GM18868 (cell line): Measurements from ENCODE around the gene TECPR2.

ENCODE experiments used
- ATAC-seq: cut with Tn5 transposase; IDR thresholded peaks from one replicate; pipeline ENCODE4 v1.9.1; 2021; ENCODE audit warnings: mild to moderate bottlenecking, moderate library complexity; ENCODE audit not compliant: unreplicated experiment

TECPR2 gene

DNA sequence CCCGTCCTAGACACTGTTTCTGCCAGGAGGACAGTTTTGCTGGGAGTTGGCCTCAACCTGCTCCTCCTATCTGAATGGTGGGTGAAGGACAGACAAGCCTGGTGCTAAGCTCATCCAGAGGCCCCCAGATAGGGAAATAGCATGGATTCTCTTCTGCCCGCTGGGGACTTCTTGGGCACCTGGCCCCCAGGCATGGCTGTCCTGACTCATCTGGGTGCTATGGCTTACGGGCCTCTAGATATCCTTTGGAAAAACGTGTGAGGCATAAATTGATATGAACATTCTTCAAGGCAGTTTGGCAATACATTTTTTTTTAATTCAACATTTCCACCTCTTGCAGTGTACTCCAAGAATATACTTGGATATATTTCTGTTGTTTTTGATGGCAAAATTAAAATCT is 8.6 kb downstream of the TECPR2 start:
- ATAC-seq = no peak

DNA sequence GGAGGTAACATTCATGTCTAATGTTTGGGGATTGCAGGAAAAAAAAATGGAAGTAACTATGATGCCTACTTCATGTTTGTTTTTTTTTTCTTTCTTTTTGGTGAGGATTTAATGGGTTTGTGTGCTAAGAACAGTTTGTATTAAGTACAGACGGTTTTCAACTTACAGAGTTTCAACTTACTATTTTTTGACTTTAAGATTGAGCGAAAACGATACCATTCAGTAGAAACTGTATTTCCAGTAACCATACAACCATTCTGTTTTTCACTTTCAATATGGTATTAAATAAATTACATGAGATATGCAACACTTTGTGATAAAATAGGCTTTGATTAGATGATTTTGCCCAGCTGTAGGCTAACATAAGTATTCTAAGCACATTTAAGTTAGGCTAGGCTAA is 10.4 kb downstream of the TECPR2 start:
- no peak for ATAC-seq

DNA sequence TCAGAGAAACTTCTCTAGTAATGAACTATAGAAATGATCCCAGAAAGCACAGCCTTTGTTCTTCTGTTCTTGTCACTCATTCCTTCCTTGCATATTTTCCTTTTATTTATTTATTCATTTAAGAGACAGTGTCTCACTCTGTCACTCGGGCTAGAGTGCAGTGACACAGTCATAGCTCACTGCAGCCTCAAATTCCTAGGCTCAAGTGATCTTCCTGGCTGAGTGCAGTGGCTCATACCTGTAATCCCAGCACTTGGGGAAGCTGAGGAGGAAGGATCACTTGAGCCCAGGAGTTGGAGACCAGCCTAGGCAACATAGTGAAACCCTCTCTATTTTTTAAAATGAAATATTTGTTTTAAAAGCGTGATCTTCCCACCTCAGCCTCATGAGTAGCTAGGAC is 11.5 kb downstream of the TECPR2 start:
- ATAC-seq = no peak

- ATAC-seq = no peak
These were observed 12.4 kb downstream of the TECPR2 start for GRCh38 chr14:102375119-102375518.

DNA sequence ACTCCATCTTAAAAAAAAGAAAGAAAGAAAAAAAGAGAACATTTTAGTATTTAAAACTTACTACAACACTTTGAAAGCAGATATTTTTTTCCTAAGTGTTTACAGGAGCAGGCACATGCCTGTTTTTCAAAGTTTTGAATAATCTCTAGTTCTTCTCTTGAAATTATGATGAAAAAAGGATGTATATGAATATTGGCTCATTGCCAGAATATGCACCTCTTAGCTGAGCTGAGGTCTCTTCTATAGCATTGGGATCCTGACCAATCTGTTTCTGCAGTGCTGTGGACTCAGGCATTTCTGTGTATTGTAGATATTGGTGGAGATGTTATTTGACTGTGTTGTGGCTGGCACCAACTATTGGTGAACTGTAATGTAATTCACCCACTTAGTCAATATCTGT is 15.0 kb downstream of the TECPR2 start:
- ATAC-seq = no peak

DNA sequence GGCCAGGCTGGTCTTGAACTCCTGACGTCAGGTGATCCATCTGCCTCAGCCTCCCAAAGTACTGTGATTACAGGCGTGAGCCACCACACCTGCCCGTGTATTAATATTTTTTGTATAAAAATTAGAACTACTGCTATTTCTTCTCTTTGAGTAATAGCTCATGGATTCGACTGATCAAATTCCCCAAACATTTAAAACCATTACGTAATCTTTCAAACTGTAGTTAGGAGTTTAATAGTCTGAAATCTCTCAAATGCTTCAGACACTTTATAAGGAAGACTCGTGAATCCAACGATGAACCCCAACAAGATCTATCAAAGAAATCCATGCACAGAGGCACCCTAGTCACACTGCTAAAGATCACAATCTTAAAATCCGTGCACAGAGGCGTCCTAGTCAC is 16.1 kb downstream of the TECPR2 start:
- ATAC-seq = no peak

DNA sequence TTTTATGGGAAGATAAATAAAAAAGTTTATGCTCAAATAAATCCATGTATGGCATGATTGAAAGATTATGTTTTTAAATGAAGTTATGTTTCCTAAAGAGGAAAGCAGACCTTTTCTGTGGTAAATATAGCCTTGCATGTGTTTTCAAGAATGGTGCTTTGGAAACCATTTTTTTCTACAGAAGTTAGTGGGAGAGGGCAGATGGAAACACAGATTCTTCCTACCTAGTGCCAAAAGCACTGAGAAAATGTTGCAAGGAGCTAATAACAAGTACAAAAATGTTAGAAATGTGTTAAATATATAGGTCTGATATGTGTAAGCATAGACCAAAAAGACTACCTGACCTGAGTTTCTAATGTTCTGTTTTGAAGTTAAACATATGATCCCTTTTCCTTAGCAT is 24.3 kb downstream of the TECPR2 start:
- ATAC-seq = no peak

DNA sequence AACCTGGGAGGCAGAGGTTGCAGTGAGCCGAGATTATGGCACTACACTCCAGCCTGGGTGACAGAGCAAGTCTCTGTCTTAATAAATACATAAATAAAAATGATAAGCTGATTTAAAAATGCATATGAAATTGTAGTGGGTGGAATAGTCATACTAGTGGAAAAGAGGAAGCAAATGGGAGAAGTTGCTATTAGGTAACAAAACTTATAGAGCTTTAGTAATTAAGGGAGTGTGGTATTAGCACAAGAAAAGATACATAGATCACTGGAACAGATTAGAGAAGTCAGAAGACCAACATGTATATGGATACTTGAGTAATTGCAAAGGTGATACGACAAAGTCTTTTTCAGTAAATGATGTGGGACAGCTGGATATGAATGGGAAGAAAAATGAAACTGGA is 26.5 kb downstream of the TECPR2 start:
- no peak for ATAC-seq

DNA sequence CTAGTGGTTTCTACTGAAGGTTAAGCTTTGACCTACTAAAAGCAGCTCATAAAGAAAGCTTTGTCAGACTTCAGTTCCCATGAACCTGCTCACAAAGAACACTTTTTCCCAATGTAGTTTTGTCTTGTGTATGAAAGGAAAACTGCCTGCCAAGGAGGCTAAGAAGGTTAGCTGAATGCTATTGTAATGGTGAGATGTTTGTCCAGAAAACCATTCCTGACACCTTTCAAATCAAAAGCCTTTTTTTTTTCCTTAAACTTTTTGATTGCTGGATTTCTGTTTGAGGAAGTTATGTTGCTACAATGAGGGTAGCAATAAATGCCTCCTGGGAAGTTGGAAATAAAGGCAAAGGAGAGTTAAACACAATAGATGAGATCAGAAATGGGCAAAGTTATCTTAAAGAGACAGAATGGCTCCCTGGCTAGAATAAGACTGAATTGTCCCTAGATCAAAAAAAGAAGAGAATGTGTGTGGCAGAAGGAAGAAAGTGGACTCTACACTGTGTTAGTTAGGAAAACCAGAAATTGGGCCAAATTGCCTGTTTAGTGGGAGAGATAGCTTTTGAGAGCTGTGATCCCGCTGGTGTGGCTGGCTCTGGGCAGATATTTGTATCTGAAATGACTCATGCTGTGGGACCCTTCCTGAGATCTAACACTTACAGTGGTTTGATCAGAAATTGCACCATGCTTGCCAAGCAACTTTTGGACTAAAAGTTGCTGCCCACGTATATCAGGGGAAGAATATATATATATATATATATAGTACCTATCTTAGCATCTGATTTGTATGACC is 27.5 kb downstream of the TECPR2 start:
- no peak for ATAC-seq

DNA sequence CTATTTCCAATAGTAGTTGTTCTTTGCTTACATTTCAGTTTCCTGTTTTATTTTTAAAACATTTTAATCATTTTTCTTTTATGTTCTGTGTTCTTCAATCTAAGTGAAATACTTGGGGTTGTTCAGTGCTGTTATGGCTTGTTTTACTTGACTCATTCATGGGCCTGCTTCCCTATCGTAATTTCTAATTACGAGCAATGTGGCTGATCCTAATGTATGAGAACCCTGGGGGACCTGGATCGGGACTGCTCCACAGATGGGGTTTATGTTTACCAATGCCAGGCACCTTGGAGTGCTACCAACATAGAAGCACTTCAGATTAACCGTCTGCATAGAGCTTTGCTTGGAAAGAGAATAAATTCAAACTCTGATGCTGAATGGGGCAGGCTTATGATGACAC is 29.8 kb downstream of the TECPR2 start:
- ATAC-seq = no peak

- ATAC-seq = no peak
These were observed 32.1 kb downstream of the TECPR2 start for GRCh38 chr14:102394717-102395375.

DNA sequence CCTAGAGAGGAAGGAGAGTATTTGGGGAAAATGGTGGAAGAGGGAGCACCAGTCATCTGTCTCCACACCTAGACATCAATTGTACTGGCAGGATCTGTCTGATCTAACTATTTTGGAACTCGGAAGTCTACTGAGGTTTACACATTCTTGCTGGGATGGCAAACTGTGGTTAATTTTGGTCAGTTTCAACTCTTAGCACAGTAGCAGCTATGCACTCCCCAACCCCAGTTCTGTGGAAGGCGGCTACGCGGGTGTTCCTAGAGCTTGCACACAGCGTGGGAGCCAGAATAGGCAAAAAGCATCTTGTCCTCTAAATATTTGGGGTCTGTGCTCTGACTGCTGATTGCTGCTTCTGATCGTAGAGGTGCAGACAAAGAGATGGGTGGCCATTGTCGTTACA is 33.8 kb downstream of the TECPR2 start:
- no peak for ATAC-seq

DNA sequence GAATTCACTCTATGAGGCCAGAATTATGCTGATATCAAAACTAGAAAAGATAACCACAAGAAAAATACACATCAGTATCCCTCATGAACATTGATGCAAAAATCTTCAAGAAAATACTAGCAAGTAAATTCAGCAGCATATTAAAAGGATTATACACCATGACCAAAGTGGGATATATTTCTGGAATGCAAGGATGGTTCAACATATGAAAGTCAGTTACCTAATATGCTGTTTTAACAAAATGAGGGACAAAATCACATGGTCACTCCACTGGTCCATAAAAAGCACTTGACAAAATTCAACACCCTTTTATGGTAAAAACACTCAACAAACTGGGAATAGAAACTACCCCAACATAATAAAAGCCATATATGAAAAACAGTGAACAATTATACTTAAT is 40.3 kb downstream of the TECPR2 start:
- no peak for ATAC-seq

DNA sequence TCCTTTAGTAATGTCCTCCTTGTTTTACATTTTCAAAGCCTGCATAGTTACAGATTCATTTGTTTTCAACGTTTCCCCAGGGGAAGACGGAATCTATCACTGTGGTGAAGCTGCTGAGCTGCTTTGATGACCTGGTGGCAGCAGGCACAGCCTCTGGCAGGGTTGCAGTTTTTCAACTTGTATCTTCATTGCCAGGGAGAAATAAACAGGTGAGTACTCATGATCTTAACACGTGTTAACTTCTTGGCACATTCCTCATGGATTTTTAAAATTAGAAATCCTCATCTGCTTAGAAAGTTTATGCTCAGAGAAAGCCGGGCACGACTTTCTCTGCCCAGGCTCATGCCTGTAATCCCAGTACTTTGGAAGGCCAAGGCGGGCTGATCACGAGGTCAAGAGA is 44.5 kb downstream of the TECPR2 start:
- ATAC-seq = no peak

DNA sequence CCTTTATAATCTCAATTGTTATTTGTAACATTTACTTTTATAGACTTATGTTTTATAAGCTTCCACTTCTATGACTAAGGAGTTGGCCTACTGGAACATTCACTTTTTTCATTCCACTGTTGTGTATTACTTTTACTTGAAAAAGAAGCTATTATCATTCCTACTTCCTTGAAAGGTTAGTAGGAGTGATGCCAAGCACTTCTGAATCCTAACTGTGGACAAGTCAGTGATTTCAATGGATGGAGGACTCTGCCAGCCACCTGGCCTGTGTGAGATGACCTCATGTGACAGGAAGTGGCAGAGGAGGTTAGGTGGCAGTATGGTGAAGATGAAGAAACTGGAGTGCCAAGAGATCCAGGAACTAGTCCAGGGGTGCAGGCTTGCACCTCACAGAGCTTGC is 46.0 kb downstream of the TECPR2 start:
- ATAC-seq = no peak

DNA sequence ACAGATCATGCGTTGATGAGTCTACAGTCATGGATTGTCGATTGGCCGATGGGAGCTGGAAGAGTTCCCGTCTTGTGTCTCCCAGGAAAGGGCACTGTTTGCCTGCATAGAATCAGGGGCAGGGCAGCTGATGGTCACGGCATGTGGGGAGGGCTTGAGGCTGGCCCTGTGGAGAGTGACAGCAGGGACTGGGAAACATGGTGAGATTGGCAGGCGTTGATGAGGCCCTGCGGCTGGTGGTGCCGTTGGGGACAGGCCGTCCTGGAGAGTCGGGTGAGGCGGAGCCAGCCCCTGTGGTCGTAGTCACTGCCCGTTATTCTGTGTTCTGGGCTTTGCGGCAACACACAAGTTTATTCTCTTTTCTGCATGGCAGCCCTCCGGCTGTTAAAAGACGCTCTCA is 52.9 kb downstream of the TECPR2 start:
- no peak for ATAC-seq

- no peak for ATAC-seq
These were observed 54.3 kb downstream of the TECPR2 start for GRCh38 chr14:102417001-102417431.

DNA sequence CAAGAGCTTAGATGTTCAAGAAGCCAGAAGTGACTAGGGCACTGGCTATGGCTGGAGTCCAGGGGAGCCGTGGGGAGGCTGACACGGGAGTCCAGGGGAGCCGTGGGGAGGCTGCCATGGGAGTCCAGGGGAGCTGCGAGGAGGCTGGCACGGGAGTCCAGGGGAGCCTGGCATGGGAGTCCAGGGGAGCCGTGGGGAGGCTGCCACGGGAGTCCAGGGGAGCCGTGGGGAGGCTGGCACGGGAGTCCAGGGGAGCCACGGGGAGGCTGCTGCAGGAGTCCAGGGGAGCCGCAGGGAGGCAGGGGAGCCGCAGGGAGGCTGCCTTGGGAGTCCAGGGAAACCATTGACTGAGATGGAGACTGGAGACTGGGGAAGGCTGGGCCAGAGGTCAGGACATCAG is 54.9 kb downstream of the TECPR2 start:
- ATAC-seq = no peak

GRCh38 chr14:102418169-102418852 is 55.6 kb downstream of the TECPR2 start:
- no peak for ATAC-seq

- ATAC-seq = no peak
These were observed 56.1 kb downstream of the TECPR2 start for GRCh38 chr14:102418853-102419240.

GRCh38 chr14:102419276-102419675 is 56.5 kb downstream of the TECPR2 start:
- ATAC-seq = no peak

GRCh38 chr14:102419716-102420115 is 57.0 kb downstream of the TECPR2 start:
- ATAC-seq = no peak
